CD14-positive monocyte (primary cell): ENCODE results near the gene SLC37A4. TPM values are rescaled to one million over a fixed set of nuclear protein-coding genes. Genes with fewer than 3 reads are reported as not detected.
"Not testable (repeated sequence)": the region's sequence is repeated elsewhere in the genome, so short reads cannot be mapped to it uniquely, and the experiment has no call there.

ENCODE experiments used
- DNase-seq, 3 donors: peaks; one replicate each; pipeline ENCODE4 v3.0.0-alpha.2; 2011 to 2022
- H2AFZ ChIP-seq: 2 replicates; pipeline ENCODE4 v1.6.0; 2012; ENCODE audit warnings: mild to moderate bottlenecking, low read depth, low read length, inconsistent platforms; ENCODE audit not compliant: insufficient read depth, poor library complexity, severe bottlenecking
- H3K27ac ChIP-seq, 2 donors: 1 replicate in 1 of 2; 2 replicates in 1 of 2; pipeline ENCODE4 v1.5.1; 2012 to 2013; ENCODE audit warnings: low read length in 2 of 2, control low read depth in 1 of 2, inconsistent platforms in 1 of 2, low read depth in 1 of 2, mild to moderate bottlenecking in 1 of 2
- H3K27me3 ChIP-seq, 2 donors: one replicate each; pipeline versions ENCODE4 v1.6.0 to v1.6.1; 2011 to 2013; ENCODE audit warnings: low read length in 2 of 2; ENCODE audit not compliant: control insufficient read depth in 2 of 2, insufficient read depth in 2 of 2
- H3K36me3 ChIP-seq, 2 donors: replicated peaks in 1 of 2; 1 replicate in 1 of 2; 2 replicates in 1 of 2; pipeline versions ENCODE4 v1.5.1 to v1.6.1; 2012 to 2013; ENCODE audit warnings: low read length in 2 of 2, control low read depth in 1 of 2, inconsistent platforms in 1 of 2, mild to moderate bottlenecking in 1 of 2; ENCODE audit not compliant: insufficient read depth in 2 of 2, control insufficient read depth in 1 of 2
- H3K4me1 ChIP-seq, 2 donors: 1 replicate in 1 of 2; 2 replicates in 1 of 2; pipeline versions ENCODE4 v1.5.1 to v1.6.1; 2012 to 2013; ENCODE audit warnings: low read length in 2 of 2, control low read depth in 1 of 2, inconsistent platforms in 1 of 2, mild to moderate bottlenecking in 1 of 2, moderate library complexity in 1 of 2; ENCODE audit not compliant: insufficient read depth in 2 of 2, control insufficient read depth in 1 of 2
- H3K4me2 ChIP-seq: replicated peaks from 2 replicates; pipeline ENCODE3; 2012; ENCODE audit warnings: low read length, moderate library complexity, mild to moderate bottlenecking; ENCODE audit not compliant: poor library complexity, severe bottlenecking; ENCODE audit errors: extremely low read depth
- H3K4me3 ChIP-seq, 3 experiments: fragments of 200-600 bp in 1 of 3; sonication (generic) in 1 of 3; replicated peaks in 1 of 3; 1 replicate in 2 of 3; 2 replicates in 1 of 3; pipeline ENCODE4 v1.5.1; 2011 to 2013; ENCODE audit warnings: low read length in 3 of 3, mild to moderate bottlenecking in 3 of 3, control low read depth in 2 of 3, low read depth in 2 of 3, inconsistent platforms in 1 of 3, moderate library complexity in 1 of 3
- H3K79me2 ChIP-seq: 2 replicates; pipeline ENCODE4 v1.6.0; 2012; ENCODE audit warnings: mild to moderate bottlenecking, control low read depth, inconsistent platforms, low read length, moderate library complexity; ENCODE audit not compliant: insufficient read depth
- H3K9ac ChIP-seq: 2 replicates; pipeline ENCODE4 v1.6.0; 2017; ENCODE audit warnings: low read length, mild to moderate bottlenecking; ENCODE audit not compliant: insufficient read depth, poor library complexity, severe bottlenecking
- H3K9me3 ChIP-seq, 2 donors: replicated peaks in 1 of 2; 1 replicate in 1 of 2; 2 replicates in 1 of 2; pipeline versions ENCODE4 v1.5.1 to v1.6.1; 2012 to 2013; ENCODE audit warnings: low read length in 2 of 2, control low read depth in 1 of 2; ENCODE audit not compliant: control insufficient read depth in 1 of 2, insufficient read depth in 1 of 2
- H4K20me1 ChIP-seq: 2 replicates; pipeline ENCODE4 v1.6.0; 2012; ENCODE audit warnings: mild to moderate bottlenecking, low read length, control low read depth, moderate library complexity; ENCODE audit not compliant: insufficient read depth
- H3K27ac Mint-ChIP-seq, 7 donors: one replicate each; pipeline ENCODE4 v1.8.0; 2020; ENCODE audit warnings: mild to moderate bottlenecking in 7 of 7, mixed read lengths in 7 of 7, moderate library complexity in 6 of 7, inconsistent platforms in 2 of 7
- H3K27me3 Mint-ChIP-seq, 3 donors: one replicate each; pipeline ENCODE4 v1.8.0; 2021 to 2022; ENCODE audit warnings: low read depth in 3 of 3, mild to moderate bottlenecking in 3 of 3, mixed read lengths in 3 of 3, moderate library complexity in 3 of 3, inconsistent platforms in 1 of 3
- H3K36me3 Mint-ChIP-seq, 2 donors: one replicate each; pipeline ENCODE4 v1.8.0; 2020; ENCODE audit warnings: mixed read lengths in 2 of 2, inconsistent platforms in 1 of 2, mild to moderate bottlenecking in 1 of 2
- H3K4me1 Mint-ChIP-seq: one replicate; pipeline ENCODE4 v1.8.0; 2020; ENCODE audit warnings: mild to moderate bottlenecking, mixed read lengths
- H3K4me3 Mint-ChIP-seq, 2 donors: one replicate each; pipeline ENCODE4 v1.8.0; 2020; ENCODE audit warnings: mild to moderate bottlenecking in 2 of 2, mixed read lengths in 2 of 2, moderate library complexity in 1 of 2
- H3K9me3 Mint-ChIP-seq, 7 donors: one replicate each; pipeline ENCODE4 v1.8.0; 2020 to 2022; ENCODE audit warnings: mixed read lengths in 7 of 7, mild to moderate bottlenecking in 6 of 7, moderate library complexity in 6 of 7, inconsistent platforms in 2 of 7
- CTCF ChIP-seq: fragments of 200-600 bp; IDR thresholded peaks from one replicate; pipeline ENCODE4 v1.8.0; 2022; ENCODE audit warnings: antibody characterized with exemption, mild to moderate bottlenecking
- WGBS: methylation state at CpG from one replicate; pipeline ENCODE4 v1.1.5; 2013; ENCODE audit warnings: missing lambda C conversion rate; ENCODE audit not compliant: insufficient coverage; 5-methylcytosine and 5-hydroxymethylcytosine counted together
- intact Hi-C, 2 donors: fragments of 100-400 bp; cut with micrococcal nuclease; formaldehyde crosslinking; loops; one replicate each; pipeline versions ENCODE4 v1.15.0 to v1.15.1; 2023
- polyA plus RNA-seq, 3 donors: library from polyadenylated mRNA; depleted of rRNA in 1 of 3; unstranded in 2 of 3; stranded (reverse) in 1 of 3; fragments of 300-500 nt in 2 of 3; fragments of >200 nt in 1 of 3; fragmentation: Illumina TruSeq in 2 of 3; gene quantifications; 1 replicate in 2 of 3; 2 replicates in 1 of 3; pipeline ENCODE4 v1.2.3, GENCODE V29; 2012 to 2021

Gene SLC37A4
- polyA plus RNA-seq, 3 donors = 5.9 to 8.0 (median 7.2) TPM

DNA sequence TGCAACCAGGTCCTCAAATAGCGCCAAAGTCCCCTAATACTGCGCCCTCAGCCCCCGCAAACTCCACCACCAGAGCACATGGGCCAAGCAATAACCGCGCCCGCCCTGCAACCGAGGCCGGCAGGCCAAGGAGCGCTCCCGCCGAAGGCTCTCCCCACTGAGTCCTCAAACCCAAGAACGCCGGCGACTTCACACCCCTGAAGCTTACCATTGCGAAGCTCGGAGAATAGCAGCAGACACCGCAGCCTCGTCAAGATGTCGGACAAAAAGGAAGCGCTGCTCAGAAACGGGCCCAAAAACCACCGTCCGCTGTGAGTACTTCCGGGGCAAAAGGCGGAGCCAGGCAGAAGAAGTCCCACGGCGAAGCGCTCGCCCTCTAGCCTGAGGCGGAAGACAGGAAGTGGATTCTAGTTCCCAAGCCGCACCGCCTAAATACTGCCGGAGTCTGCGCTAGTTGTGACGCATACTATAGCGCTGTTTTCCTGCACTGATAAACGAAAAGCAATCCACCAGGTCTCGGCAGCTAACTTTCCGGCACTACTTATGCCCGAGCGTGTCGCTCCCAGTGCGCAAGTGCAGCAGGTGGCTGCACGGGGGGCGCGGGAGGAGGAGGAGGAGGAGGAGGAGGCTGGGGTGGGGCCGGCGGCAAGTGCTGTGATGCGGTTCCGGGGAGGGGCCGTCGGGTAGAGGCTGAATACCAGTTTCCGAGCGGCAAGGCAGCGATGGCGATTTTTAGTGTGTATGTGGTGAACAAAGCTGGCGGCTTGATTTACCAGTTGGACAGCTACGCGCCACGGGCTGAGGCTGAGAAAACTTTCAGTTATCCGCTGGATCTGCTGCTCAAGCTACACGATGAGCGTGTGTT lies 12.4 kb downstream of the SLC37A4 start, which contains the start of the genes RPS25 and TRAPPC4:
Gene RPS25 (minus strand): TSS at position 270 of the 865 bp plus-strand sequence. CDS start 59 bp downstream, at position 211.
Gene TRAPPC4 (plus strand): TSS at position 693 of the 865 bp plus-strand sequence. CDS start 30 bp downstream, at position 723.
- TF ChIP-seq CTCF = no peak
- H4K20me1 ChIP-seq = peaks cover 3% of the 10 kb centered on the region
- no peaks in the 10 kb centered on the region for H3K9me3 ChIP-seq
- H3K4me3 Mint-ChIP-seq = peak within 1 kb of the TSS; percentile 96 to 97
- H3K27ac ChIP-seq = peak within 1 kb of the TSS; percentile 93 to 96
- H3K27ac Mint-ChIP-seq = peak within 1 kb of the TSS; percentile 98 to 100 (median 99)
- H3K4me1 Mint-ChIP-seq = peaks cover 24% of the 10 kb centered on the region
- peaks cover 44 to 70% of the 10 kb centered on the region in 2 donors for H3K36me3 Mint-ChIP-seq
- peak within 1 kb of the TSS; percentile 78 for H2AFZ ChIP-seq
- H3K9ac ChIP-seq = peak within 1 kb of the TSS; percentile 88
- no peaks in the 10 kb centered on the region for H3K9me3 Mint-ChIP-seq
- H3K36me3 ChIP-seq = peaks cover 53 to 63% of the 10 kb centered on the region in 2 donors
- under 1% methylated on average over 63 of the region's 63 CpGs for WGBS
- intact Hi-C loops = loop anchor here in 1 of 2 donors (5.0 kb wide), 3 partner anchors 49 to 91 kb away; partner anchors contain the start of genes BCL9L, DPAGT1 and VPS11
- H3K4me1 ChIP-seq = peaks cover 26 to 34% of the 10 kb centered on the region in 2 donors
- peak; percentile 96 to 97 (median 96) for DNase-seq
- H3K4me2 ChIP-seq = peak within 1 kb of the TSS; percentile 96
- peaks cover 65% of the 10 kb centered on the region for H3K79me2 ChIP-seq
- H3K27me3 ChIP-seq = no peaks in the 10 kb centered on the region
- peaks cover 0 to 1% (median 0%) of the 10 kb centered on the region in 3 donors for H3K27me3 Mint-ChIP-seq
- H3K4me3 ChIP-seq = peak within 1 kb of the TSS; percentile 87 to 88 (median 88)

- peaks cover 46 to 69% of the 10 kb centered on the region in 2 donors for H3K36me3 Mint-ChIP-seq
- WGBS = 0% methylated on average over 3 of the region's 10 CpGs
Observed at GRCh38 chr11:119017377-119017776, 13.3 kb downstream of the SLC37A4 start.

More at GRCh38 chr11:119017377-119017776, 13.3 kb downstream of the SLC37A4 start:
- H3K79me2 ChIP-seq = peaks cover 61% of the 10 kb centered on the region
- Mint-ChIP-seq H3K4me1 (peaks cover 24% of the 10 kb centered on the region), H3K4me3 (peak overlapping the region; percentile 96 to 97), H3K27ac (peak overlapping the region; percentile 98 to 100 (median 99))
- intact Hi-C loops = loop anchor here (2.0 to 5.0 kb wide), 4 partner anchors 19 to 90 kb away; partner anchors contain the start of genes BCL9L (in 1 of the 2), CENATAC (in 1 of the 2), DPAGT1 (in 1 of the 2) and VPS11 (in 1 of the 2)
- H3K27me3 ChIP-seq, H4K20me1 ChIP-seq, DNase-seq, H3K27me3 Mint-ChIP-seq, H3K9me3 Mint-ChIP-seq, H3K9me3 ChIP-seq: not testable (repeated sequence)
- peaks cover 50 to 61% of the 10 kb centered on the region in 2 donors for H3K36me3 ChIP-seq
- H2AFZ ChIP-seq = peak overlapping the region; percentile 78
- peak overlapping the region; percentile 87 to 88 (median 88) for H3K4me3 ChIP-seq
- peak overlapping the region; percentile 88 for H3K9ac ChIP-seq
- H3K27ac ChIP-seq = peak overlapping the region; percentile 93 to 96
- H3K4me2 ChIP-seq = peak overlapping the region; percentile 96
- H3K4me1 ChIP-seq = peaks cover 26 to 34% of the 10 kb centered on the region in 2 donors
